Endothelial cell of umbilical vein (primary cell): Measurements from ENCODE around the gene LOXL3.

ENCODE experiments used
- CTCF ChIP-seq, 2 donors: IDR thresholded peaks; 1 replicate in 1 of 2; 2 replicates in 1 of 2; pipeline ENCODE4 v1.5.1; 2011; ENCODE audit warnings: low read length in 2 of 2, mild to moderate bottlenecking in 2 of 2, moderate library complexity in 2 of 2, control low read depth in 1 of 2, inconsistent platforms in 1 of 2, low read depth in 1 of 2; ENCODE audit not compliant: insufficient read depth in 1 of 2; ENCODE audit errors: extremely low read depth in 1 of 2
- EZH2 ChIP-seq: IDR thresholded peaks from 2 replicates; pipeline ENCODE4 v1.6.1; 2012; ENCODE audit warnings: borderline replicate concordance, low read depth, mild to moderate bottlenecking, moderate library complexity, low read length, inconsistent platforms; ENCODE audit not compliant: severe bottlenecking
- JUN ChIP-seq: IDR thresholded peaks from 2 replicates; pipeline ENCODE4 v1.6.1; 2011; ENCODE audit warnings: borderline replicate concordance, low read depth; ENCODE audit not compliant: insufficient read length, insufficient read depth
- MYC ChIP-seq: IDR thresholded peaks from one replicate; pipeline ENCODE4 v1.6.1; 2011; ENCODE audit warnings: mild to moderate bottlenecking, low read depth, low read length
- POLR2A ChIP-seq: IDR thresholded peaks from 2 replicates; pipeline ENCODE4 v1.6.1; 2012; ENCODE audit warnings: low read depth, mild to moderate bottlenecking, control low read depth, low read length
- POLR2AphosphoS5 ChIP-seq: IDR thresholded peaks from 2 replicates; pipeline ENCODE4 v1.6.1; 2012; ENCODE audit warnings: low read depth, mild to moderate bottlenecking, control low read depth, low read length, moderate library complexity; ENCODE audit not compliant: insufficient read depth

- TF ChIP-seq CTCF (IDR thresholded peaks at IDR 0.05; ENCODE audit: extremely low read depth in 1 of 2, insufficient read depth in 1 of 2, low read depth in 1 of 2, low read length in 2 of 2) (no peak), POLR2AphosphoS5 (peak; percentile 14), POLR2A (no peak), EZH2 (no peak), JUN (no peak), MYC (no peak)
These were observed 27.8 kb downstream of the LOXL3 start, which contains the start of gene DQX1 for GRCh38 chr2:74525717-74526648.
